DOHH2 (cell line): Measurements from ENCODE around the gene GNB3.

Experiments
- H3F3A ChIP-seq: fragments of 200-600 bp; sonication (generic), shearing (Covaris generic); 2 replicates; pipeline ENCODE4 v1.6.0; 2016; ENCODE audit warnings: antibody characterized with exemption, mild to moderate bottlenecking; ENCODE audit not compliant: control insufficient read depth, insufficient read depth
- H3K27ac ChIP-seq: fragments of 200-600 bp; sonication (generic); 2 replicates; pipeline ENCODE4 v1.5.1; 2014; ENCODE audit warnings: low read depth, mild to moderate bottlenecking, low read length, moderate library complexity
- H3K27me3 ChIP-seq: fragments of 200-600 bp; sonication (generic); 2 replicates; pipeline ENCODE4 v1.6.1; 2014; ENCODE audit warnings: mild to moderate bottlenecking, low read length, mixed read lengths; ENCODE audit not compliant: control insufficient read depth
- H3K36me3 ChIP-seq: fragments of 200-600 bp; sonication (generic); 2 replicates; pipeline ENCODE4 v1.6.1; 2014; ENCODE audit warnings: mild to moderate bottlenecking, low read length, moderate library complexity, mixed read lengths; ENCODE audit not compliant: control insufficient read depth
- H3K4me1 ChIP-seq: fragments of 200-600 bp; sonication (generic); 2 replicates; pipeline ENCODE4 v1.6.1; 2014; ENCODE audit warnings: mild to moderate bottlenecking, low read length, mixed read lengths; ENCODE audit not compliant: control insufficient read depth
- H3K4me2 ChIP-seq: fragments of 200-600 bp; sonication (generic); 2 replicates; pipeline ENCODE4 v1.6.0; 2014; ENCODE audit warnings: mild to moderate bottlenecking, low read length, moderate library complexity
- H3K4me3 ChIP-seq: fragments of 200-600 bp; sonication (generic); 2 replicates; pipeline ENCODE4 v1.5.1; 2014; ENCODE audit warnings: mild to moderate bottlenecking, low read length, mixed read lengths
- H3K79me2 ChIP-seq: fragments of 200-600 bp; sonication (generic); 2 replicates; pipeline ENCODE4 v1.6.1; 2014; ENCODE audit warnings: mild to moderate bottlenecking, low read length, mixed read lengths; ENCODE audit not compliant: control insufficient read depth
- H3K9me2 ChIP-seq: fragments of 200-600 bp; sonication (generic); replicated peaks from 2 replicates; pipeline ENCODE4 v1.6.1; 2014; ENCODE audit warnings: mild to moderate bottlenecking, low read length, mixed read lengths; ENCODE audit not compliant: control insufficient read depth
- H3K9me3 ChIP-seq: fragments of 200-600 bp; sonication (generic); 2 replicates; pipeline ENCODE4 v1.6.1; 2014; ENCODE audit warnings: antibody characterized with exemption, low read length, mixed read lengths; ENCODE audit not compliant: control insufficient read depth, insufficient read depth
- H4K20me1 ChIP-seq: fragments of 200-600 bp; sonication (generic); 2 replicates; pipeline ENCODE4 v1.6.0; 2014; ENCODE audit warnings: low read depth, mild to moderate bottlenecking, antibody characterized with exemption, low read length, moderate library complexity; ENCODE audit not compliant: control insufficient read depth, insufficient read depth
- CTCF ChIP-seq: fragments of 200-600 bp; sonication (generic); IDR thresholded peaks from one replicate; pipeline ENCODE4 v1.5.1; 2014; ENCODE audit warnings: antibody characterized with exemption, mild to moderate bottlenecking, low read depth, low read length; ENCODE audit not compliant: poor library complexity, severe bottlenecking
- EZH2phosphoT487 ChIP-seq: fragments of 200-600 bp; sonication (generic); IDR thresholded peaks from 2 replicates; pipeline ENCODE4 v1.6.1; 2017; ENCODE audit warnings: borderline replicate concordance, mild to moderate bottlenecking, antibody characterized with exemption, low read length, moderate library complexity, mixed read lengths

Gene GNB3

GRCh38 chr12:6846316-6846869 is 5.7 kb downstream of the GNB3 start:
- Histone ChIP-seq H3K9me3 (no peaks in the 10 kb centered on the region), H3K4me2 (no peak overlapping the region), H3K4me3 (no peak overlapping the region), H4K20me1 (no peaks in the 10 kb centered on the region), H3K27me3 (no peaks in the 10 kb centered on the region), H3F3A (peaks cover 13% of the 10 kb centered on the region), H3K4me1 (peaks cover 24% of the 10 kb centered on the region), H3K79me2 (peaks cover 23% of the 10 kb centered on the region), H3K36me3 (peaks cover 52% of the 10 kb centered on the region), H3K9me2 (no peaks in the 10 kb centered on the region), H3K27ac (no peak overlapping the region)
- no peak for TF ChIP-seq CTCF
- TF ChIP-seq EZH2phosphoT487: no peak

- no peaks in the 10 kb centered on the region for H4K20me1 ChIP-seq
- no peak overlapping the region for H3K4me3 ChIP-seq
- peaks cover 9% of the 10 kb centered on the region for H3F3A ChIP-seq
- H3K9me3 ChIP-seq: no peaks in the 10 kb centered on the region
- no peaks in the 10 kb centered on the region for H3K9me2 ChIP-seq
- peaks cover 52% of the 10 kb centered on the region for H3K36me3 ChIP-seq
- no peak overlapping the region for H3K27ac ChIP-seq
- H3K4me2 ChIP-seq: no peak overlapping the region
- TF ChIP-seq EZH2phosphoT487 (no peak), CTCF (no peak)
- peaks cover 25% of the 10 kb centered on the region for H3K79me2 ChIP-seq
- H3K27me3 ChIP-seq: no peaks in the 10 kb centered on the region
- peaks cover 21% of the 10 kb centered on the region for H3K4me1 ChIP-seq
Observed at GRCh38 chr12:6847676-6848075, 7.0 kb downstream of the GNB3 start.

- Histone ChIP-seq H3K4me2 (peak overlapping the region; percentile 99), H3K9me3 (no peaks in the 10 kb centered on the region), H4K20me1 (no peaks in the 10 kb centered on the region), H3K27me3 (no peaks in the 10 kb centered on the region), H3K4me3 (peak overlapping the region; percentile 77), H3K9me2 (no peaks in the 10 kb centered on the region), H3K4me1 (peaks cover 32% of the 10 kb centered on the region), H3F3A (peaks cover 8% of the 10 kb centered on the region), H3K79me2 (peaks cover 42% of the 10 kb centered on the region), H3K36me3 (peaks cover 65% of the 10 kb centered on the region), H3K27ac (no peak overlapping the region)
- TF ChIP-seq EZH2phosphoT487 (no peak), CTCF (no peak)
Observed at GRCh38 chr12:6849427-6849826, 8.7 kb downstream of the GNB3 start.
